T-helper 17 cell (primary cell): ENCODE measurements around the gene GPR137C. TPM values are rescaled to one million over a fixed set of nuclear protein-coding genes. Genes with fewer than 3 reads are reported as not detected.
"Not testable (repeated sequence)": the region's sequence is repeated elsewhere in the genome, so short reads cannot be mapped to it uniquely, and the experiment has no call there.

Experiments used
- ATAC-seq: fragments of 150-1000 bp; cut with Tn5 transposase; 2 replicates; pipeline ENCODE4 v1.10.0; 2021; ENCODE audit warnings: mild to moderate bottlenecking, moderate library complexity
- DNase-seq, 3 donors: peaks; one replicate each; pipeline versions ENCODE4 v3.0.0 to v3.0.0-alpha.2; 2020 to 2021
- H3K9me3 ChIP-seq: one replicate; pipeline ENCODE4 v1.7.0; 2013; ENCODE audit warnings: low read length, mild to moderate bottlenecking; ENCODE audit not compliant: control insufficient read depth, poor library complexity, severe bottlenecking
- H3K27ac Mint-ChIP-seq: one replicate; pipeline ENCODE4 v1.8.0; 2022; ENCODE audit warnings: mild to moderate bottlenecking, moderate library complexity, mixed read lengths
- H3K27me3 Mint-ChIP-seq: one replicate; pipeline ENCODE4 v1.8.0; 2022; ENCODE audit warnings: mixed read lengths
- H3K36me3 Mint-ChIP-seq: one replicate; pipeline ENCODE4 v1.8.0; 2022; ENCODE audit warnings: low read depth, mixed read lengths
- H3K4me1 Mint-ChIP-seq: one replicate; pipeline ENCODE4 v1.8.0; 2022; ENCODE audit warnings: mild to moderate bottlenecking, mixed read lengths
- H3K4me3 Mint-ChIP-seq: one replicate; pipeline ENCODE4 v1.8.0; 2022; ENCODE audit warnings: mild to moderate bottlenecking, moderate library complexity, mixed read lengths
- total RNA-seq, 4 donors: library from RNA in 2 of 4; stranded (reverse) in 2 of 4; gene quantifications; one replicate each; pipeline ENCODE4 v1.2.3 and lab custom pipeline; 2022 to 2026

The GPR137C gene
- total RNA-seq, 2 donors from 2014 or later, result 0.37 to 0.70 TPM

- Mint-ChIP-seq H3K27me3 (no peaks in the 10 kb centered on the region), H3K4me3 (no peak overlapping the region), H3K4me1 (peaks cover 19% of the 10 kb centered on the region), H3K36me3 (peaks cover 2% of the 10 kb centered on the region), H3K27ac (no peak overlapping the region)
- no peak for ATAC-seq
- no peak for DNase-seq
- H3K9me3 ChIP-seq, result no peaks in the 10 kb centered on the region
Measured at GRCh38 chr14:52547526-52547925, 5.1 kb upstream of the GPR137C start.

GRCh38 chr14:52550661-52551060 is 2.0 kb upstream of the GPR137C start:
- H3K27ac Mint-ChIP-seq, result peak overlapping the region; percentile 53

DNA sequence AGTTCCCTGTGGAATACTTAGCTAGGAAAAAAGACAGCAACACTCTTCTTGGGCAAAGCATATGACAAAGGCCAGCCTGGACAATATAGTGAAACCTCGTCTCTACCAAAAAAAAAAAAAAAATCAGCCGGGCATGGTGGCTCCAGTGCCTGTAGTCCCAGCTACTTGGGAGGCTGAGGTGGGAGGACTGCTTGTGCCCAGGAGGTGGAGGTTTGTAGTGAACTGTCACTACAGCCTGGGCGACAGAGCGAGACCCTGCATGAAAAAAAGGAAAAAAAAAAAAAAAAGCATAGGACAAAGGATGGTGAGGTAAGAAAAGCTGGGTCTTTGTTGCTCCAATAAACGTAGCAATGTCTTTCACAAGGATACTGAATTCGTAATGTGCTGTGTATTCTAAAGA is 1.4 kb upstream of the GPR137C start:
- H3K9me3 ChIP-seq, result no peaks in the 10 kb centered on the region
- peak overlapping the region; percentile 99 for H3K4me3 Mint-ChIP-seq
- H3K4me1 Mint-ChIP-seq, result peaks cover 16% of the 10 kb centered on the region
- H3K27ac Mint-ChIP-seq, result peak overlapping the region; percentile 98
- no peaks in the 10 kb centered on the region for H3K36me3 Mint-ChIP-seq
- DNase-seq (no peak), ATAC-seq (no peak)
- no peaks in the 10 kb centered on the region for H3K27me3 Mint-ChIP-seq

More at GRCh38 chr14:52550661-52551060, 2.0 kb upstream of the GPR137C start:
- Mint-ChIP-seq H3K4me1 (peaks cover 19% of the 10 kb centered on the region), H3K27me3 (no peaks in the 10 kb centered on the region), H3K4me3 (no peak overlapping the region), H3K36me3 (peaks cover 2% of the 10 kb centered on the region)
- ATAC-seq (no peak), DNase-seq (no peak)
- no peaks in the 10 kb centered on the region for H3K9me3 ChIP-seq

- DNase-seq (no peak), ATAC-seq (no peak)
- H3K4me3 Mint-ChIP-seq, result peak overlapping the region; percentile 99
- no peaks in the 10 kb centered on the region for H3K27me3 Mint-ChIP-seq
- H3K36me3 Mint-ChIP-seq, result no peaks in the 10 kb centered on the region
- H3K27ac Mint-ChIP-seq, result peak overlapping the region; percentile 98
- H3K9me3 ChIP-seq, result no peaks in the 10 kb centered on the region
- H3K4me1 Mint-ChIP-seq, result peaks cover 16% of the 10 kb centered on the region
Measured at GRCh38 chr14:52551696-52552062, 957 bp upstream of the GPR137C start.

DNA sequence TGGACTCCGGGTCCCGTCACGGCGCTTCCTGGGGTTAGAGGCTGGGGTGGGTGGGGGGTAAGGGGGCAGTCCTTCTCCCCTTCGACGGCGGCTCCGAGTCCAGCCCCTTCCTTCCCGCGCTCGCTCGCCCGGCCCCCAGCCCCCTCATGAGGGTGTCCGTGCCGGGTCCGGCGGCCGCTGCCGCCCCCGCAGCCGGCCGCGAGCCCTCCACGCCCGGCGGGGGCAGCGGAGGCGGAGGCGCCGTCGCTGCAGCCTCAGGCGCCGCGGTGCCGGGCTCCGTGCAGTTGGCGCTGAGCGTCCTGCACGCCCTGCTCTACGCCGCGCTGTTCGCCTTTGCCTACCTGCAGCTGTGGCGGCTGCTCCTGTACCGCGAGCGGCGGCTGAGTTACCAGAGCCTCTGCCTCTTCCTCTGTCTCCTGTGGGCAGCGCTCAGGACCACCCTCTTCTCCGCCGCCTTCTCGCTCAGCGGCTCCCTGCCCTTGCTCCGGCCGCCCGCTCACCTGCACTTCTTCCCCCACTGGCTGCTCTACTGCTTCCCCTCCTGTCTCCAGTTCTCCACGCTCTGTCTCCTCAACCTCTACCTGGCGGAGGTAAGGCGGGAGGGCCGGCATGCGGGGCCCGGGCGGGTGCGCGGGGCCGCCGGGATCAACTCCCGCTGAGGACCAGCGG is 500 bp downstream of the GPR137C start:
- H3K36me3 Mint-ChIP-seq, result no peaks in the 10 kb centered on the region
- H3K4me3 Mint-ChIP-seq, result peak overlapping the region; percentile 99
- H3K4me1 Mint-ChIP-seq, result peaks cover 16% of the 10 kb centered on the region
- H3K9me3 ChIP-seq, result no peaks in the 10 kb centered on the region
- no peaks in the 10 kb centered on the region for H3K27me3 Mint-ChIP-seq
- peak overlapping the region; percentile 98 for H3K27ac Mint-ChIP-seq
- ATAC-seq, result peak; percentile 32
- DNase-seq, result peak in 1 of 3 donors; percentile 40

- Mint-ChIP-seq H3K27ac (peak overlapping the region; percentile 98), H3K27me3 (no peaks in the 10 kb centered on the region), H3K4me3 (peak overlapping the region; percentile 95), H3K36me3 (no peaks in the 10 kb centered on the region), H3K4me1 (peaks cover 16% of the 10 kb centered on the region)
- peak; percentile 68 to 76 (median 71) for DNase-seq
- ATAC-seq, result peak; percentile 8
- H3K9me3 ChIP-seq, result no peaks in the 10 kb centered on the region
Measured at GRCh38 chr14:52553671-52554575, 1.3 kb downstream of the GPR137C start.

GRCh38 chr14:52558688-52559087 is 6.1 kb downstream of the GPR137C start:
- H3K9me3 ChIP-seq, result no peaks in the 10 kb centered on the region
- peaks cover 3% of the 10 kb centered on the region for H3K4me1 Mint-ChIP-seq
- no peak overlapping the region for H3K27ac Mint-ChIP-seq
- ATAC-seq (no peak), DNase-seq (no peak)
- H3K4me3 Mint-ChIP-seq, result no peak overlapping the region
- peaks cover 15% of the 10 kb centered on the region for H3K27me3 Mint-ChIP-seq
- no peaks in the 10 kb centered on the region for H3K36me3 Mint-ChIP-seq

DNA sequence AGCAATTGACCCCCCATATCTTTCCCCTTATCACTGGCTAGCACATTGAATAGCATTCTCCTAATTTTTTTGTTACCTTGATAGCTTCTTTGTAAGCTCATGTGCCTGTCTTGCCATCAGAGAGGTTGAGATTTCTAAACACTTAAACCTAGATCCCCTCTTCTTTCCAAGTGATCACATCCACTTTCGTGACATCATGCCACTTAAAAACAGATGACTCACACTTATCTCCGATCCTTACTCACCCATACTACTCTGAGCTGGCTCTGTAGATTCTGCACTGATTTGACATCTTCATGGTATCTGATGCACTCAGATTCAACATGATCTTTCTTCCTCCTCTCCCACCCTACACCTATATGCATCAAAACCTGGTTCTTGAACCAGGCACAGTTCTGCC is 10.5 kb downstream of the GPR137C start:
- no peak for ATAC-seq
- H3K36me3 Mint-ChIP-seq, result no peaks in the 10 kb centered on the region
- no peak overlapping the region for H3K27ac Mint-ChIP-seq
- H3K27me3 Mint-ChIP-seq, result peaks cover 23% of the 10 kb centered on the region
- H3K4me1 Mint-ChIP-seq, result no peaks in the 10 kb centered on the region
- no peak overlapping the region for H3K4me3 Mint-ChIP-seq
- no peak for DNase-seq
- no peaks in the 10 kb centered on the region for H3K9me3 ChIP-seq

DNA sequence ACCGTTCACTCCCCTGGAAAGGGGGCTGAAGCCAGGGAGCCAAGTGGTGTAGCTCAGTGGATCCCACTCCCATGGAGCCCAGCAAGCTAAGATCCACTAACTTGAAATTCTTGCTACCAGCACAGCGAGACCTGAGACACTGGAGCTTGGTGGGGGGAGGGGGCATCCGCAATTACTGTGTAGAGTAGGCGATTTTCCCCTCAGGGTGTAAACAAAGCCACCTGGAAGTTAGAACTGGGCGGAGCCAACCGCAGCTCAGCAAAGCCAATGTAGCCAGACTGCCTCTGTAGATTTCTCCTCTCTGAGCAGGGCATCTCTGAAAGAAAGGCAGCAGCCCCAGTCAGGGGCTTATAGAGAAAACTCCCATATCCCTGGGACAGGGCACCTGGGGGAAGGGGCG is 15.8 kb downstream of the GPR137C start:
- ATAC-seq, DNase-seq, H3K9me3 ChIP-seq, H3K27ac Mint-ChIP-seq, H3K36me3 Mint-ChIP-seq, H3K4me1 Mint-ChIP-seq, H3K4me3 Mint-ChIP-seq, H3K27me3 Mint-ChIP-seq: not testable (repeated sequence)

DNA sequence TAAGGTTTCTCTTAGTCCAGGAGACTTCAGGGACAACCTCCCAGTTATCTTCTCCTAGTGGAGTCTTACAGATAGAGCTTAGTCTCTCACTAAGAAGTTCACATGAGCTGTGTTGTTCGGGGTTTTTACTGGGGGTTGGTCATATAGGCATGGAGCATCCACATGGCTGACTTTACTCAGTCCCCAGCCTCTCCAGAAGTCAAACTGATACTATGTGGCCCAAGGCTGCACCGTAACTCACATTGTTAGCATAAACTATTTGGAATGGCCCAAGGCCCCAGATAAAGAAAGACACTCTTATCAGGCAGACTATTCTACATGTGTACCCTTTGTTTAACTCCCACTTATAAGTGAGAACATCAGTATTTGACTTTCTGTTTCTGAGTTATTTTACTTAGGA is 23.2 kb downstream of the GPR137C start:
- H3K36me3 Mint-ChIP-seq, result no peaks in the 10 kb centered on the region
- H3K9me3 ChIP-seq, result no peaks in the 10 kb centered on the region
- no peak overlapping the region for H3K27ac Mint-ChIP-seq
- peaks cover 5% of the 10 kb centered on the region for H3K27me3 Mint-ChIP-seq
- no peak for DNase-seq
- no peak for ATAC-seq
- no peak overlapping the region for H3K4me3 Mint-ChIP-seq
- no peaks in the 10 kb centered on the region for H3K4me1 Mint-ChIP-seq

DNA sequence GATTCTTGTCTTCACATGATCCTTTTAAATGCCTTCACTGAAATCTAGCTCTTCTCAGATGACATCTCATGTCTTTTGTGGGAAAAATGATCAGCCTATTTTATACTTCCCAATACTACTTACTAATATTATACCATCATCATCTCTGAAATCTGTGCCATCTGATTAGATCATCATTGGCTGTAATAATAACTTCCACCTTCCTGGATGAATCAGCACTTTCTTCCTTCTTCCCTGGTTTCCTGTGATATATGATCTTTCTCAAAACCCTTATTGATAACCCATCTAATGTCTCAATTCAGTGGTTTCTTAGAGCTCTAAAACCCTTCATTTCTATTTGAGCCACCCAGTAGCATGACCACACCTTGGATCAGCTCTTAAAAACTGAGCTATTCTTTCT is 30.9 kb downstream of the GPR137C start:
- peaks cover 26% of the 10 kb centered on the region for H3K27me3 Mint-ChIP-seq
- DNase-seq, result no peak

DNA sequence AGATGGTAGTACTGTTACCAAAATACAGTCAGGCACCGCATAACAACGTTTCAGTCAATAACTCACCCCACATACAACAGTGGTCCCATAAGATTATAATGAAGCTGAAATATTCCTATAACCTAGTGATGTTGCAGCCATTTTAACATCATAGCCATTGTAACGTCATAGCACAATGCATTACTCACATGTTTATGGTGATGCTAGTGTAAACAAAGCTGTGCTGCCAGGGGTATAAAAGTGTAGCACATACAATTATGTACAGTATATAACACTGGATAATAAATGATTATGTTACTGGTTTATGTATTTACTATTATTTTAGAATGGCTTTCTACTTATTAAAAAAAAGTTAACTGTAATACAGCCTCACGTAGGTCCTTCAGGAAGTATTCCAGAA is 37.0 kb downstream of the GPR137C start:
- H3K9me3 ChIP-seq, result no peaks in the 10 kb centered on the region
- H3K4me3 Mint-ChIP-seq, result no peak overlapping the region
- peaks cover 17% of the 10 kb centered on the region for H3K27me3 Mint-ChIP-seq
- H3K27ac Mint-ChIP-seq, result no peak overlapping the region
- no peaks in the 10 kb centered on the region for H3K4me1 Mint-ChIP-seq
- peaks cover 7% of the 10 kb centered on the region for H3K36me3 Mint-ChIP-seq
- DNase-seq (no peak), ATAC-seq (no peak)

More for the DNA sequence above, 30.9 kb downstream of the GPR137C start:
- no peaks in the 10 kb centered on the region for H3K4me1 Mint-ChIP-seq
- no peak for ATAC-seq
- H3K4me3 Mint-ChIP-seq, result no peak overlapping the region
- H3K27ac Mint-ChIP-seq, result no peak overlapping the region
- no peaks in the 10 kb centered on the region for H3K9me3 ChIP-seq
- H3K36me3 Mint-ChIP-seq, result peaks cover 5% of the 10 kb centered on the region

DNA sequence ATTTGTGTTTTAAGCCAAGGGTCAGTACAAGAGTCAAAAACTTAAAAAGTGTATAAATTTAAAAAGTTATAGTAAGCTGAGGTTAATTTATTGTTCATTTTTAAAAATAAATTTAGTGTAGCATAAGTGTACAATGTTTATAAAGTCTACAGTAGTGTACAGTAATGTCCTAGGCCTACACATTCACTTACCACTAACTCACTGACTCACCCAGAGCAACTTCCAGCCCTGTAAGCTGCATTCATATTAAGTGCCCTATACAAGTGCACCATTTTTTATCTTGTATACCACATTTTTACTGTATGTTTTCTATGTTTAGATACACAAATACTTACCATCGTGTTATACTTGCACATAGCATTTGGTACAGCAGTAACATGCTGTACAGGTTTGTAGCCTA is 37.7 kb downstream of the GPR137C start:
- ATAC-seq (no peak), DNase-seq (no peak)
- Mint-ChIP-seq H3K4me3 (no peak overlapping the region), H3K36me3 (peaks cover 7% of the 10 kb centered on the region), H3K27ac (no peak overlapping the region), H3K4me1 (no peaks in the 10 kb centered on the region), H3K27me3 (peaks cover 14% of the 10 kb centered on the region)
- no peaks in the 10 kb centered on the region for H3K9me3 ChIP-seq
